ENCODE data around the gene SNX7. TPM values are rescaled to one million over a fixed set of nuclear protein-coding genes. Genes with fewer than 3 reads are reported as not detected.

SNX7 gene
- total and polyA plus RNA-seq, 2 donors (not counting 1 experiment from before 2014, with no cell fraction given): not detected

DNA sequence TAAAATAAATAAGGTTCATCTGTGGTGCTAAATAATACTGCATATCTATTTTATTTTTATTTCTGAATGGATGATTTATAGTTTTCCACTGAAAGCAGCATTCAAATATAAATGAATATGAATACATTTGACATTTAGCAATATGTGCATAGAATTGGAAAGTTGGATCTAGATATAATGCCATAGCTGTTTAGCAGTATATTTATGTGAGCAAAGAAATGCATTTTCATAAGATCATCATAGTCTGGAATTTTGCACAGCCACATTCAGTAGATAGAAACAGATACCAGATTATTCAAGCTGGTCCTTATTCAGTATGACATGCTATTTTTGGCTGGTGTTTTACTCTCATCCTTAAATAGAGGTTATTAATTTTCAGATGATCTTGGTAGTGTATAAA is 46.0 kb downstream of the SNX7 start:
- Histone ChIP-seq H3K4me1 (ENCODE audit: control insufficient read depth in 2 of 2, insufficient read depth in 2 of 2, low read length in 2 of 2) (no peaks in the 10 kb centered on the region), H3K27me3 (replicated peaks in 1 of 4; ENCODE audit: control extremely low read depth in 1 of 4, control insufficient read depth in 3 of 4, insufficient read depth in 4 of 4, low read length in 3 of 4) (no peaks in the 10 kb centered on the region), H3K4me3 (ENCODE audit: control extremely low read depth in 1 of 5, extremely low read depth in 1 of 5, insufficient read depth in 1 of 5, low read depth in 2 of 5, low read length in 4 of 5) (no peak overlapping the region), H4K20me1 (ENCODE audit: control insufficient read depth, insufficient read depth, low read length, poor library complexity, severe bottlenecking) (no peaks in the 10 kb centered on the region), H3K9me3 (ENCODE audit: control extremely low read depth in 1 of 3, control insufficient read depth in 2 of 3, insufficient read depth in 1 of 3, low read length in 2 of 3) (peaks cover 0 to 2% (median 0%) of the 10 kb centered on the region in 3 donors), H3K27ac (ENCODE audit: low read length in 2 of 2) (no peak overlapping the region), H2AFZ (ENCODE audit: insufficient read depth, low read depth, low read length, poor library complexity, severe bottlenecking) (no peak overlapping the region), H3K79me2 (ENCODE audit: control insufficient read depth, insufficient read depth, low read length) (no peaks in the 10 kb centered on the region), H3K4me2 (replicated peaks; ENCODE audit: low read depth, low read length, poor library complexity, severe bottlenecking) (no peak overlapping the region), H3K9ac (ENCODE audit: low read length) (no peak overlapping the region), H3K36me3 (replicated peaks in 1 of 2; ENCODE audit: control extremely low read depth in 1 of 2, control insufficient read depth in 1 of 2, extremely low read depth in 1 of 2, insufficient read depth in 2 of 2, low read length in 1 of 2) (no peaks in the 10 kb centered on the region)
- CTCF ChIA-PET: no interaction called here
- H3K27ac Mint-ChIP-seq: no peak overlapping the region
- H3K9me3 Mint-ChIP-seq (ENCODE audit: insufficient read depth): no peaks in the 10 kb centered on the region
- no peak for ATAC-seq (ENCODE audit: low read depth)
- POLR2A ChIA-PET: no interaction called here
- intact Hi-C loops (cut with micrococcal nuclease): no loop called here
- no peaks in the 10 kb centered on the region for H3K4me1 Mint-ChIP-seq
- no peak for DNase-seq
- H3K27me3 Mint-ChIP-seq: no peaks in the 10 kb centered on the region
- H3K4me3 Mint-ChIP-seq: no peak overlapping the region
- TF ChIP-seq EZH2 (IDR thresholded peaks at IDR 0.05; ENCODE audit: borderline replicate concordance, insufficient read depth, low read depth, low read length, poor library complexity, severe bottlenecking): no peak
- TF ChIP-seq, protein P1, sequence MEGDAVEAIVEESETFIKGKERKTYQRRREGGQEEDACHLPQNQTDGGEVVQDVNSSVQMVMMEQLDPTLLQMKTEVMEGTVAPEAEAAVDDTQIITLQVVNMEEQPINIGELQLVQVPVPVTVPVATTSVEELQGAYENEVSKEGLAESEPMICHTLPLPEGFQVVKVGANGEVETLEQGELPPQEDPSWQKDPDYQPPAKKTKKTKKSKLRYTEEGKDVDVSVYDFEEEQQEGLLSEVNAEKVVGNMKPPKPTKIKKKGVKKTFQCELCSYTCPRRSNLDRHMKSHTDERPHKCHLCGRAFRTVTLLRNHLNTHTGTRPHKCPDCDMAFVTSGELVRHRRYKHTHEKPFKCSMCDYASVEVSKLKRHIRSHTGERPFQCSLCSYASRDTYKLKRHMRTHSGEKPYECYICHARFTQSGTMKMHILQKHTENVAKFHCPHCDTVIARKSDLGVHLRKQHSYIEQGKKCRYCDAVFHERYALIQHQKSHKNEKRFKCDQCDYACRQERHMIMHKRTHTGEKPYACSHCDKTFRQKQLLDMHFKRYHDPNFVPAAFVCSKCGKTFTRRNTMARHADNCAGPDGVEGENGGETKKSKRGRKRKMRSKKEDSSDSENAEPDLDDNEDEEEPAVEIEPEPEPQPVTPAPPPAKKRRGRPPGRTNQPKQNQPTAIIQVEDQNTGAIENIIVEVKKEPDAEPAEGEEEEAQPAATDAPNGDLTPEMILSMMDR (IDR thresholded peaks at IDR 0.05): no peak

DNA sequence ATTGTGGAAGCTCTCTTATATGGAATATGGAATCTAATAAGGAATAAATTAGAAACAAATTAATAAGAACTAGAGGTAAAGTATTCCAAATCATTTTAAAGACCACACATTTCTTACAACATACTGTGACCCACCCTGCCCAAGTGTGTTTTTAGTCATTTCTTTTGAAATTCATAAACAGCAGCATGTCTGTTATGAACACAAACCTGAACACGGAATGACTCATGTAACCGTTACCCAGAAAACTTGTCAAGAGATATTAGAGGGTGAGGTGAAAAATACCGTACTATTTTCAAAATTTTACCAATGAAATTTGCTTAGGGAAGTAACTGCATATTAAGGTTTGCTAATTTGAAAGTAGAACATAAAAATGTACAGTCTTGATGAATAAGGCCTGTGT is 48.4 kb downstream of the SNX7 start:
- H3K36me3 ChIP-seq (replicated peaks in 1 of 2; ENCODE audit: control extremely low read depth in 1 of 2, control insufficient read depth in 1 of 2, extremely low read depth in 1 of 2, insufficient read depth in 2 of 2, low read length in 1 of 2): no peaks in the 10 kb centered on the region
- H3K79me2 ChIP-seq (ENCODE audit: control insufficient read depth, insufficient read depth, low read length): no peaks in the 10 kb centered on the region
- POLR2A ChIA-PET: no interaction called here
- H2AFZ ChIP-seq (ENCODE audit: insufficient read depth, low read depth, low read length, poor library complexity, severe bottlenecking): no peak overlapping the region
- Mint-ChIP-seq H3K27ac (no peak overlapping the region), H3K27me3 (no peaks in the 10 kb centered on the region), H3K4me1 (no peaks in the 10 kb centered on the region), H3K4me3 (no peak overlapping the region), H3K9me3 (ENCODE audit: insufficient read depth) (no peaks in the 10 kb centered on the region)
- H3K27ac ChIP-seq (ENCODE audit: low read length in 2 of 2): no peak overlapping the region
- no peak overlapping the region for H3K4me2 ChIP-seq (replicated peaks; ENCODE audit: low read depth, low read length, poor library complexity, severe bottlenecking)
- H3K4me3 ChIP-seq (ENCODE audit: control extremely low read depth in 1 of 5, extremely low read depth in 1 of 5, insufficient read depth in 1 of 5, low read depth in 2 of 5, low read length in 4 of 5): no peak overlapping the region
- H4K20me1 ChIP-seq (ENCODE audit: control insufficient read depth, insufficient read depth, low read length, poor library complexity, severe bottlenecking): no peaks in the 10 kb centered on the region
- peaks cover 0 to 6% (median 0%) of the 10 kb centered on the region in 3 donors for H3K9me3 ChIP-seq (ENCODE audit: control extremely low read depth in 1 of 3, control insufficient read depth in 2 of 3, insufficient read depth in 1 of 3, low read length in 2 of 3)
- no peak overlapping the region for H3K9ac ChIP-seq (ENCODE audit: low read length)
- DNase-seq (no peak), ATAC-seq (ENCODE audit: low read depth) (no peak)
- no peaks in the 10 kb centered on the region for H3K27me3 ChIP-seq (replicated peaks in 1 of 4; ENCODE audit: control extremely low read depth in 1 of 4, control insufficient read depth in 3 of 4, insufficient read depth in 4 of 4, low read length in 3 of 4)
- no peak for TF ChIP-seq EZH2 (IDR thresholded peaks at IDR 0.05; ENCODE audit: borderline replicate concordance, insufficient read depth, low read depth, low read length, poor library complexity, severe bottlenecking)
- TF ChIP-seq, protein P1 (IDR thresholded peaks at IDR 0.05): no peak
- H3K4me1 ChIP-seq (ENCODE audit: control insufficient read depth in 2 of 2, insufficient read depth in 2 of 2, low read length in 2 of 2): no peaks in the 10 kb centered on the region
- intact Hi-C loops (cut with micrococcal nuclease): no loop called here
- CTCF ChIA-PET: no interaction called here
- WGBS (ENCODE audit: insufficient coverage): 94% methylated on average over 3 of the region's 3 CpGs
